Naive thymus-derived CD8-positive, alpha-beta T cell (primary cell): ENCODE data around the gene THOC6. TPM values are rescaled to one million over a fixed set of nuclear protein-coding genes. Genes with fewer than 3 reads are reported as not detected.

Experiments used
- ATAC-seq, 2 donors: fragments of 150-1000 bp; cut with Tn5 transposase in 1 of 2; sonication (Bioruptor Pico), chemical (Tn5 transposase) in 1 of 2; 1 replicate in 1 of 2; 2 replicates in 1 of 2; pipeline ENCODE4 v1.10.0; 2021; ENCODE audit warnings: mild to moderate bottlenecking in 2 of 2, moderate library complexity in 2 of 2
- POLR2A ChIA-PET: fragments of 350-600 bp; sonication (Branson Sonifier 250); formaldehyde crosslinking; loops from one replicate; lab custom pipeline; 2021; ENCODE audit warnings: antibody characterized with exemption; lab: Charles Lee
- DNase-seq, 10 donors: peaks; one replicate each; pipeline versions ENCODE4 v3.0.0 to v3.0.0-alpha.2; 2020 to 2022
- H3K27ac Mint-ChIP-seq, 10 donors: one replicate each; pipeline ENCODE4 v1.8.0; 2020 to 2022; ENCODE audit warnings: mild to moderate bottlenecking in 10 of 10, mixed read lengths in 10 of 10, moderate library complexity in 4 of 10, inconsistent platforms in 1 of 10
- H3K27me3 Mint-ChIP-seq, 5 donors: one replicate each; pipeline ENCODE4 v1.8.0; 2021 to 2022; ENCODE audit warnings: mixed read lengths in 5 of 5
- H3K36me3 Mint-ChIP-seq, 3 donors: one replicate each; pipeline ENCODE4 v1.8.0; 2020 to 2022; ENCODE audit warnings: mixed read lengths in 3 of 3, mild to moderate bottlenecking in 2 of 3, inconsistent platforms in 1 of 3
- H3K4me1 Mint-ChIP-seq, 4 donors: one replicate each; pipeline ENCODE4 v1.8.0; 2021 to 2022; ENCODE audit warnings: mixed read lengths in 4 of 4
- H3K4me3 Mint-ChIP-seq, 10 donors: one replicate each; pipeline ENCODE4 v1.8.0; 2020 to 2022; ENCODE audit warnings: mild to moderate bottlenecking in 10 of 10, mixed read lengths in 10 of 10, moderate library complexity in 6 of 10, inconsistent platforms in 1 of 10
- H3K9me3 Mint-ChIP-seq, 9 donors: one replicate each; pipeline ENCODE4 v1.8.0; 2020 to 2022; ENCODE audit warnings: mixed read lengths in 9 of 9, mild to moderate bottlenecking in 3 of 9, inconsistent platforms in 1 of 9, moderate library complexity in 1 of 9
- polyA plus RNA-seq, 3 donors: library from polyadenylated mRNA; unstranded; fragments of 300-500 nt; fragmentation: Illumina TruSeq; gene quantifications; one replicate each; pipeline ENCODE4 v1.2.3, GENCODE V29; 2021
- total RNA-seq, 8 experiments: library from RNA in 2 of 8; stranded (reverse) in 2 of 8; gene quantifications; one replicate each; pipeline ENCODE4 v1.2.3 and lab custom pipeline; 2021 to 2026

The THOC6 gene
- total and polyA plus RNA-seq, 5 experiments from 2014 or later = 24.2 to 59.0 (median 45.2) TPM

- peaks cover 9 to 38% (median 15%) of the 10 kb centered on the region in 5 donors for H3K27me3 Mint-ChIP-seq
- POLR2A ChIA-PET = interaction anchor here (0.7 to 15.2 kb wide), 9 partner anchors 11 to 131 kb away, joined by 3 to 170 read pairs (median 6); partner anchors contain the start of genes CLDN9 and ZNF213
- H3K4me1 Mint-ChIP-seq = peaks cover 19 to 49% (median 49%) of the 10 kb centered on the region in 4 donors
- DNase-seq (no peak), ATAC-seq (no peak)
- H3K9me3 Mint-ChIP-seq = no peaks in the 10 kb centered on the region
- peak overlapping the region in 2 of 10 donors; percentile 30 to 36 for H3K4me3 Mint-ChIP-seq
- H3K36me3 Mint-ChIP-seq = peaks cover 0 to 18% (median 0%) of the 10 kb centered on the region in 3 donors
- H3K27ac Mint-ChIP-seq = peak overlapping the region in 1 of 10 donors; percentile 49
These were observed 3.6 kb downstream of the THOC6 start for GRCh38 chr16:3027489-3027795.

- DNase-seq (peak; percentile 68 to 95 (median 82)), ATAC-seq (peak; percentile 31 to 44)
- peaks cover 14 to 42% (median 42%) of the 10 kb centered on the region in 4 donors for H3K4me1 Mint-ChIP-seq
These were observed 4.3 kb downstream of the THOC6 start for GRCh38 chr16:3027983-3028715.

GRCh38 chr16:3028716-3029319, 5.0 kb downstream of the THOC6 start:
- DNase-seq (no peak), ATAC-seq (no peak)
- POLR2A ChIA-PET = interaction anchor here (0.8 to 15.2 kb wide), 13 partner anchors 8 to 130 kb away, joined by 3 to 170 read pairs (median 5); partner anchors contain the start of genes CLDN9, MMP25, TNFRSF12A and ZNF213
- peaks cover 21 to 52% (median 29%) of the 10 kb centered on the region in 5 donors for H3K27me3 Mint-ChIP-seq
- H3K4me3 Mint-ChIP-seq = peak overlapping the region in 8 of 10 donors; percentile 24 to 83 (median 42)
- H3K9me3 Mint-ChIP-seq = no peaks in the 10 kb centered on the region
- peaks cover 0 to 18% (median 0%) of the 10 kb centered on the region in 3 donors for H3K36me3 Mint-ChIP-seq
- H3K4me1 Mint-ChIP-seq = peaks cover 15 to 36% (median 35%) of the 10 kb centered on the region in 4 donors
- no peak overlapping the region for H3K27ac Mint-ChIP-seq

More at GRCh38 chr16:3027983-3028715, 4.3 kb downstream of the THOC6 start:
- POLR2A ChIA-PET = interaction anchor here (0.7 to 15.2 kb wide), 15 partner anchors 7 to 131 kb away, joined by 3 to 170 read pairs (median 6); partner anchors contain the start of genes CLDN9, MMP25, TNFRSF12A and ZNF213
- no peaks in the 10 kb centered on the region for H3K9me3 Mint-ChIP-seq
- peaks cover 0 to 18% (median 0%) of the 10 kb centered on the region in 3 donors for H3K36me3 Mint-ChIP-seq
- H3K27ac Mint-ChIP-seq = peak overlapping the region in 1 of 10 donors; percentile 38
- H3K4me3 Mint-ChIP-seq = peak overlapping the region in 6 of 10 donors; percentile 36 to 75 (median 66)
- peaks cover 16 to 45% (median 22%) of the 10 kb centered on the region in 5 donors for H3K27me3 Mint-ChIP-seq

GRCh38 chr16:3029491-3030221, 5.8 kb downstream of the THOC6 start:
- peak in 1 of 10 donors; percentile 39 for DNase-seq
- no peaks in the 10 kb centered on the region for H3K9me3 Mint-ChIP-seq
- H3K4me1 Mint-ChIP-seq = peaks cover 11 to 31% (median 30%) of the 10 kb centered on the region in 4 donors
- POLR2A ChIA-PET = interaction anchor here (1.0 to 15.2 kb wide), 11 partner anchors 8 to 129 kb away, joined by 3 to 170 read pairs (median 4); partner anchors contain the start of genes CLDN9, MMP25, TNFRSF12A and ZNF213
- H3K36me3 Mint-ChIP-seq = peaks cover 0 to 16% (median 0%) of the 10 kb centered on the region in 3 donors
- peak overlapping the region in 3 of 10 donors; percentile 52 to 60 (median 52) for H3K27ac Mint-ChIP-seq
- peaks cover 24 to 60% (median 34%) of the 10 kb centered on the region in 5 donors for H3K27me3 Mint-ChIP-seq
- peak overlapping the region; percentile 31 to 83 (median 70) for H3K4me3 Mint-ChIP-seq
- peak; percentile 30 to 32 for ATAC-seq

GRCh38 chr16:3030222-3031212, 6.7 kb downstream of the THOC6 start:
- Mint-ChIP-seq H3K36me3 (peaks cover 0 to 16% (median 0%) of the 10 kb centered on the region in 3 donors), H3K4me3 (peak overlapping the region; percentile 31 to 83 (median 70)), H3K27ac (peak overlapping the region in 2 of 10 donors; percentile 52 to 60), H3K27me3 (peaks cover 28 to 69% (median 37%) of the 10 kb centered on the region in 5 donors), H3K4me1 (peaks cover 11 to 34% (median 26%) of the 10 kb centered on the region in 4 donors), H3K9me3 (no peaks in the 10 kb centered on the region)
- DNase-seq (no peak), ATAC-seq (no peak)
- POLR2A ChIA-PET = interaction anchor here (0.6 to 15.2 kb wide), 9 partner anchors 10 to 98 kb away, joined by 3 to 170 read pairs (median 5); partner anchors contain the start of genes CLDN9 and TNFRSF12A

GRCh38 chr16:3032624-3033023, 8.8 kb downstream of the THOC6 start:
- peaks cover 34 to 85% (median 43%) of the 10 kb centered on the region in 5 donors for H3K27me3 Mint-ChIP-seq
- peaks cover 0 to 2% (median 0%) of the 10 kb centered on the region in 3 donors for H3K36me3 Mint-ChIP-seq
- H3K27ac Mint-ChIP-seq = no peak overlapping the region
- H3K4me3 Mint-ChIP-seq = no peak overlapping the region
- H3K9me3 Mint-ChIP-seq = no peaks in the 10 kb centered on the region
- H3K4me1 Mint-ChIP-seq = peaks cover 15 to 40% (median 29%) of the 10 kb centered on the region in 4 donors
- no peak for ATAC-seq
- POLR2A ChIA-PET = interaction anchor here (0.9 to 15.2 kb wide), 8 partner anchors 9 to 99 kb away, joined by 3 to 170 read pairs (median 6); partner anchors contain the start of genes CLDN9, HCFC1R1, THOC6 and TNFRSF12A
- no peak for DNase-seq

GRCh38 chr16:3035289-3035971, 11.6 kb downstream of the THOC6 start:
- peak overlapping the region in 4 of 10 donors; percentile 26 to 50 (median 42) for H3K4me3 Mint-ChIP-seq
- POLR2A ChIA-PET = interaction anchor here (1.0 to 1.3 kb wide), 3 partner anchors 10 to 67 kb away, joined by 3 to 5 read pairs (median 3); partner anchors contain the start of gene MMP25
- DNase-seq = no peak
- no peaks in the 10 kb centered on the region for H3K9me3 Mint-ChIP-seq
- peaks cover 32 to 92% (median 55%) of the 10 kb centered on the region in 5 donors for H3K27me3 Mint-ChIP-seq
- H3K36me3 Mint-ChIP-seq = peaks cover 0 to 2% (median 0%) of the 10 kb centered on the region in 3 donors
- H3K27ac Mint-ChIP-seq = no peak overlapping the region
- peaks cover 6 to 15% (median 13%) of the 10 kb centered on the region in 4 donors for H3K4me1 Mint-ChIP-seq
- ATAC-seq = no peak

GRCh38 chr16:3035972-3036725, 12.3 kb downstream of the THOC6 start:
- Mint-ChIP-seq H3K4me1 (peaks cover 6 to 14% (median 12%) of the 10 kb centered on the region in 4 donors), H3K9me3 (no peaks in the 10 kb centered on the region), H3K36me3 (peaks cover 0 to 2% (median 0%) of the 10 kb centered on the region in 3 donors), H3K27me3 (peaks cover 32 to 89% (median 55%) of the 10 kb centered on the region in 5 donors), H3K4me3 (peak overlapping the region in 6 of 10 donors; percentile 22 to 50 (median 32)), H3K27ac (peak overlapping the region in 2 of 10 donors; percentile 59 to 62)
- POLR2A ChIA-PET = interaction anchor here (0.6 to 1.3 kb wide), 3 partner anchors 10 to 19 kb away, joined by 3 to 5 read pairs (median 3); partner anchors contain the start of gene MMP25
- ATAC-seq (peak; percentile 18 to 31), DNase-seq (no peak)

- POLR2A ChIA-PET = interaction anchor here (0.6 to 2.1 kb wide), 4 partner anchors 8 to 228 kb away, joined by 3 to 8 read pairs (median 3); no protein-coding TSS in a partner anchor
- DNase-seq (no peak), ATAC-seq (peak; percentile 38 to 51)
- H3K36me3 Mint-ChIP-seq = peaks cover 0 to 2% (median 0%) of the 10 kb centered on the region in 3 donors
- peaks cover 30 to 87% (median 53%) of the 10 kb centered on the region in 5 donors for H3K27me3 Mint-ChIP-seq
- peak within 1 kb of the TSS in 3 of 10 donors; percentile 14 to 62 (median 59) for H3K27ac Mint-ChIP-seq
- H3K9me3 Mint-ChIP-seq = no peaks in the 10 kb centered on the region
- peak within 1 kb of the TSS; percentile 8 to 70 (median 54) for H3K4me3 Mint-ChIP-seq
- peaks cover 6 to 13% (median 12%) of the 10 kb centered on the region in 4 donors for H3K4me1 Mint-ChIP-seq
These were observed 13.0 kb downstream of the THOC6 start, which contains the start of gene BICDL2 for GRCh38 chr16:3036726-3037315. Gene BICDL2, minus strand, starts transcription at chr16:3036944. Its CDS starts 1,448 bp downstream, at chr16:3035496.
